Neuronal stem cell (in vitro differentiated cells): ENCODE data around the gene TRAPPC3.
"Not testable (repeated sequence)": the region's sequence is repeated elsewhere in the genome, so short reads cannot be mapped to it uniquely, and the experiment has no call there.

Source experiments
- DNase-seq: peaks from one replicate; pipeline ENCODE4 v3.0.0-alpha.2; 2013; ENCODE audit warnings: low spot score
- H2AFZ ChIP-seq: one replicate; pipeline ENCODE4 v1.6.1; 2013; ENCODE audit warnings: mild to moderate bottlenecking, low read length, inconsistent platforms
- H2AK5ac ChIP-seq: 2 replicates; pipeline ENCODE4 v1.6.1; 2013; ENCODE audit warnings: low read depth, mild to moderate bottlenecking, inconsistent platforms, low read length, moderate library complexity, mixed read lengths
- H2BK120ac ChIP-seq: 2 replicates; pipeline ENCODE4 v1.6.1; 2013; ENCODE audit warnings: low read depth, mild to moderate bottlenecking, inconsistent platforms, low read length, moderate library complexity, mixed read lengths
- H2BK12ac ChIP-seq: one replicate; pipeline ENCODE4 v1.6.1; 2013; ENCODE audit warnings: low read length, inconsistent platforms
- H2BK15ac ChIP-seq: 2 replicates; pipeline ENCODE4 v1.6.1; 2013; ENCODE audit warnings: mild to moderate bottlenecking, low read length, inconsistent platforms, mixed read lengths
- H2BK5ac ChIP-seq: one replicate; pipeline ENCODE4 v1.6.1; 2013; ENCODE audit warnings: inconsistent platforms, mild to moderate bottlenecking, low read length, moderate library complexity
- H3K14ac ChIP-seq: one replicate; pipeline ENCODE4 v1.6.1; 2013; ENCODE audit warnings: low read length, inconsistent platforms
- H3K18ac ChIP-seq: 2 replicates; pipeline ENCODE4 v1.6.1; 2013; ENCODE audit warnings: low read length, inconsistent platforms
- H3K23ac ChIP-seq: 2 replicates; pipeline ENCODE4 v1.6.1; 2013; ENCODE audit warnings: low read depth, mild to moderate bottlenecking, mixed read lengths, low read length, inconsistent platforms; ENCODE audit not compliant: poor library complexity
- H3K27ac ChIP-seq: replicated peaks from 3 replicates; pipeline ENCODE4 v1.5.1; 2013; ENCODE audit warnings: low read length, inconsistent platforms
- H3K27me3 ChIP-seq, 3 experiments: 2 replicates each; pipeline ENCODE4 v1.6.1; 2013; ENCODE audit warnings: low read length in 3 of 3, mild to moderate bottlenecking in 2 of 3, inconsistent platforms in 1 of 3, low read depth in 1 of 3, mixed read lengths in 1 of 3, moderate library complexity in 1 of 3; ENCODE audit not compliant: control insufficient read depth in 3 of 3, insufficient read depth in 3 of 3
- H3K36me3 ChIP-seq, 2 donors: replicated peaks in 1 of 2; 2 replicates each; pipeline ENCODE4 v1.6.1; 2013; ENCODE audit warnings: low read length in 2 of 2; ENCODE audit not compliant: control insufficient read depth in 2 of 2, insufficient read depth in 2 of 2
- H3K4ac ChIP-seq: 2 replicates; pipeline ENCODE4 v1.6.1; 2013; ENCODE audit warnings: inconsistent platforms, mild to moderate bottlenecking, low read length, moderate library complexity
- H3K4me1 ChIP-seq, 2 donors: 1 replicate in 1 of 2; 2 replicates in 1 of 2; pipeline ENCODE4 v1.6.1; 2013; ENCODE audit warnings: low read length in 2 of 2, low read depth in 1 of 2; ENCODE audit not compliant: control insufficient read depth in 2 of 2, insufficient read depth in 1 of 2
- H3K4me2 ChIP-seq: one replicate; pipeline ENCODE4 v1.6.1; 2013; ENCODE audit warnings: mild to moderate bottlenecking, low read length, inconsistent platforms; ENCODE audit not compliant: insufficient read depth, poor library complexity, severe bottlenecking
- H3K4me3 ChIP-seq, 2 donors: 2 replicates each; pipeline ENCODE4 v1.5.1; 2013; ENCODE audit warnings: low read length in 2 of 2, mild to moderate bottlenecking in 2 of 2, inconsistent platforms in 1 of 2, moderate library complexity in 1 of 2
- H3K79me1 ChIP-seq: one replicate; pipeline ENCODE4 v1.6.1; 2013; ENCODE audit warnings: low read depth, mild to moderate bottlenecking, inconsistent platforms, low read length, moderate library complexity
- H3K9ac ChIP-seq: one replicate; pipeline ENCODE4 v1.6.1; 2013; ENCODE audit warnings: mild to moderate bottlenecking, low read depth, low read length, inconsistent platforms; ENCODE audit not compliant: poor library complexity
- H3K9me3 ChIP-seq, 2 donors: replicated peaks in 1 of 2; 2 replicates each; pipeline versions ENCODE3 to v1.6.1; 2013; ENCODE audit warnings: low read length in 2 of 2, mild to moderate bottlenecking in 2 of 2, inconsistent platforms in 1 of 2, low read depth in 1 of 2, mixed read lengths in 1 of 2, moderate library complexity in 1 of 2; ENCODE audit not compliant: control insufficient read depth in 2 of 2, insufficient read depth in 1 of 2
- H4K8ac ChIP-seq: one replicate; pipeline ENCODE4 v1.6.1; 2013; ENCODE audit warnings: low read depth, mild to moderate bottlenecking, inconsistent platforms, low read length, moderate library complexity
- H4K91ac ChIP-seq: one replicate; pipeline ENCODE4 v1.6.1; 2013; ENCODE audit warnings: low read length, low read depth, mild to moderate bottlenecking, inconsistent platforms; ENCODE audit not compliant: poor library complexity
- WGBS, 2 donors: extraction: QIAGEN DNeasy Blood & Tissue Kit; methylation state at CpG; one replicate each; pipeline ENCODE4 v1.1.7; 2013; ENCODE audit warnings: missing lambda C conversion rate in 2 of 2, mixed read lengths in 1 of 2; ENCODE audit not compliant: insufficient read length in 2 of 2, insufficient replicate concordance in 1 of 2; ENCODE audit errors: extremely low coverage in 2 of 2; 5-methylcytosine and 5-hydroxymethylcytosine counted together

The TRAPPC3 gene

DNA sequence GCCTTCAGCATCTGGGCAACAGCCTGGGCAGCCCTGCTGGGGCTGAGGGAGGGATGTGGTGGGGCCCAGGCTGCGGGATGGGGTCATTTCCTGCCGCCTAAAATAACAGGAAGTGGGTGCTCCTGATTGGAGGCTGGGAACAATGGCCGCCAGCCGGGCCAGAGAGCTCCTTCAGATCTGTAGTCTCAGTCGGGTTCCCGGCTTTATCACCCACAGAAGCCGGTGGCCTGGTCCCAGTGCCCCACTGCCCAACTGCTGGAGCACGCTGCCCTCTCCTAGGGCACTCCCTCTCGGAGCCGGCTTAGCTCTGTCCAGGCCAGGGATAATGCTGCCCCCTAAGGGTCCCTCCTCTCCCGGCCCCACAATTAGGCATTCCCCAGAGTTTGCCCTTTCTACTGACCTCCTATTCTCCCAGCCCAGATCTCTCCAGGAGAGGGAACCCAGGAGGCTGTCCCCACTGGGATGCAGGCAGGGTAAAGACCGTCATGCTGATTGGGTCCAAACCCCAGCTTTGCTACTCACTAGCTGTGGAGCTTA is 11.7 kb upstream of the TRAPPC3 start:
- H3K23ac ChIP-seq = peak overlapping the region; percentile 76
- no peak overlapping the region for H3K4ac ChIP-seq
- H3K27me3 ChIP-seq = no peaks in the 10 kb centered on the region
- peak overlapping the region; percentile 73 for H2AFZ ChIP-seq
- peaks cover 19% of the 10 kb centered on the region for H3K79me1 ChIP-seq
- H3K14ac ChIP-seq = peak overlapping the region; percentile 26
- H2AK5ac ChIP-seq = peak overlapping the region; percentile 49
- peak overlapping the region; percentile 45 for H3K4me2 ChIP-seq
- peaks cover 23 to 78% of the 10 kb centered on the region in 2 donors for H3K36me3 ChIP-seq
- H3K4me3 ChIP-seq = peak overlapping the region; percentile 3 to 52
- H2BK120ac ChIP-seq = no peak overlapping the region
- H3K27ac ChIP-seq = peak overlapping the region; percentile 31
- DNase-seq = no peak
- H3K9me3 ChIP-seq = no peaks in the 10 kb centered on the region
- peak overlapping the region; percentile 51 for H3K9ac ChIP-seq
- H3K4me1 ChIP-seq = peaks cover 29 to 30% of the 10 kb centered on the region in 2 donors
- H2BK5ac ChIP-seq = no peak overlapping the region
- peak overlapping the region; percentile 90 for H3K18ac ChIP-seq
- no peak overlapping the region for H2BK15ac ChIP-seq
- H4K91ac ChIP-seq = no peak overlapping the region
- no peak overlapping the region for H2BK12ac ChIP-seq
- WGBS, 2 donors = no CpG with 5 or more reads among the region's 12 CpGs
- no peak overlapping the region for H4K8ac ChIP-seq

DNA sequence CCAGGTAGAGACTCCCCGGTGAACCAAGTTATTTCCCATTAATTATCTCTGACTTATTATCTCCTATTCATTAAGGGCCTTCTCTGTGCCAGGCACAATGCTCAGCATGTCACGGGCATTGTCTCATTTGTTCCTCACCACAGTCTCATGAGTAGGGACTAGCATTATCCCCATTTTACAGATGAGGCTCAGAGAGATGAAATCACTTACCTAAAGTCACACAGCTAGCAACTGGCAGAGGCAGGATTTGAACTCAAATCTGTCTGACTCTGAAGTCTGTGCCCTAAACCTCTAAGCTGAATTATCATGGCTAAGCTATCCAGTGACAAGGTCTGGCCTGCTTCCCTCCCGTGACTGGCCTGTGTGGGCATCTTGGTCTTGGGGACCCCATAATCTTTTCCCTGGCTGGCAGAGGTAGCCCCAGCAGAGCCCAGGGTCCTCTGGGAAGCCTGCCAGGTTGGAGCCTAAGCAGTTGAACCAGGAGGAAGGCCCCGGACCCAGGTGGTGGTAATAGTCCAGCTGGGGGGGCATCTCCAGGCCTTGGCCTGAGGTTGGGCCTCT is 11.2 kb upstream of the TRAPPC3 start:
- Histone ChIP-seq H3K27me3 (no peaks in the 10 kb centered on the region), H2BK12ac (no peak overlapping the region), H3K4me2 (peak overlapping the region; percentile 45), H3K18ac (peak overlapping the region; percentile 90), H3K14ac (peak overlapping the region; percentile 26), H2BK15ac (no peak overlapping the region), H2BK5ac (no peak overlapping the region), H3K4me1 (peaks cover 29 to 30% of the 10 kb centered on the region in 2 donors), H4K8ac (no peak overlapping the region), H3K36me3 (peaks cover 23 to 72% of the 10 kb centered on the region in 2 donors), H2AFZ (no peak overlapping the region), H2BK120ac (no peak overlapping the region), H3K9ac (peak overlapping the region; percentile 22), H3K79me1 (peaks cover 19% of the 10 kb centered on the region), H2AK5ac (peak overlapping the region; percentile 49), H3K9me3 (no peaks in the 10 kb centered on the region), H3K4me3 (peak overlapping the region in 1 of 2 donors; percentile 52), H3K27ac (no peak overlapping the region), H3K4ac (no peak overlapping the region), H4K91ac (no peak overlapping the region), H3K23ac (peak overlapping the region; percentile 76)
- no peak for DNase-seq
- WGBS, 2 donors = no CpG with 5 or more reads among the region's 4 CpGs

DNA sequence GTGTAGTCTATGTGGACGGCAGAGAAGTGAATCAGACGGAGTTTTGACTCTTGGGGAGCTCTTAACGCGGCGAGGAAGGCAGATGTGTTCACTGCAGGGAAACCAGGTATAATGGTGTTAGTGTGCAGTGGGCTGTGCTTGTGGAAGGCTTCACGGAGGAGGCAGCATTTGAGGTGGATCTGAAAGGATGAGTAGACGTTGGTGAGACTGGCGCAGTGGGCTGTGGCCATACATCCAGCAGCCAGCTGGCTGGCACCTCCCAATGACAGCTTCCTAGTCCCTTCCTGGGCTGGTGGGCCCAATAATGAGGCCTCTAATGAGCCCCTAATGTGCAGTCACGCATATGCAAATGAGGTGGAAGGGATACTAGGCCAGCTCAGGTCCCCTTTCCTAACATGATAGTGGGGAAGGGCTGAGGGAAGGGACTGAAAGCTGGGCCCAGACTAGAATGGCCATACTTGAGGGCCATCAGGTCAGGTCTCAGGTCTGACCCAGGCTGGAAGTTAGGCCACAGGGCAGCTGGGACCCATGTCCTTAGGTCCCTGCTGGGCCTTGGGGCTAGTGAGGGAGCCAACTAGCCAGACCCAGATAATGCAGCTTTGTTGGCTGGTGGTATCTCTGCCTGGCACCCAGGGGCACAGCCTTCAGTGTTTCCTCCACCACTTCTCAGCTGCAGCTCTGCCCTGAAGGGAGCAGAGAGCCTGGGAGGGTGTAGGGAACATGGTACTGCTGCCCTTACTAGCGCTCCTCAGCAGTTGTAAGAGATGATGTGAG is 10.5 kb upstream of the TRAPPC3 start:
- peaks cover 30 to 31% of the 10 kb centered on the region in 2 donors for H3K4me1 ChIP-seq

GRCh38 chr1:36158827-36159252 is 9.6 kb upstream of the TRAPPC3 start:
- not testable (repeated sequence) for H2BK120ac ChIP-seq, H4K8ac ChIP-seq, H3K9ac ChIP-seq, H2BK5ac ChIP-seq, H3K4me2 ChIP-seq, H3K4ac ChIP-seq, H4K91ac ChIP-seq, H2AK5ac ChIP-seq, H3K27ac ChIP-seq, H3K9me3 ChIP-seq, H3K23ac ChIP-seq, DNase-seq, H2BK12ac ChIP-seq, H3K14ac ChIP-seq, H3K27me3 ChIP-seq, H2BK15ac ChIP-seq, H2AFZ ChIP-seq, H3K18ac ChIP-seq
- H3K4me1 ChIP-seq = peaks cover 37 to 38% of the 10 kb centered on the region in 2 donors
- H3K4me3 ChIP-seq = peak overlapping the region in 1 of 2 donors; percentile 69
- no CpG with 5 or more reads among the region's 10 CpGs for WGBS, 2 donors
- H3K79me1 ChIP-seq = peaks cover 14% of the 10 kb centered on the region
- H3K36me3 ChIP-seq = peaks cover 18 to 56% of the 10 kb centered on the region in 2 donors

More for the DNA sequence above, 10.5 kb upstream of the TRAPPC3 start:
- no peaks in the 10 kb centered on the region for H3K9me3 ChIP-seq
- no peak overlapping the region for H2BK12ac ChIP-seq
- H3K23ac ChIP-seq = no peak overlapping the region
- H3K4ac ChIP-seq = no peak overlapping the region
- no peak overlapping the region for H3K14ac ChIP-seq
- H3K27ac ChIP-seq = no peak overlapping the region
- no peaks in the 10 kb centered on the region for H3K27me3 ChIP-seq
- H3K9ac ChIP-seq = peak overlapping the region; percentile 50
- peaks cover 23 to 65% of the 10 kb centered on the region in 2 donors for H3K36me3 ChIP-seq
- no peak overlapping the region for H2AK5ac ChIP-seq
- no peak overlapping the region for H2AFZ ChIP-seq
- H3K4me3 ChIP-seq = no peak overlapping the region
- peak overlapping the region; percentile 16 for H3K18ac ChIP-seq
- no peak overlapping the region for H2BK120ac ChIP-seq
- no peak overlapping the region for H2BK15ac ChIP-seq
- no CpG with 5 or more reads among the region's 10 CpGs for WGBS, 2 donors
- H3K79me1 ChIP-seq = peaks cover 19% of the 10 kb centered on the region
- no peak overlapping the region for H3K4me2 ChIP-seq
- no peak for DNase-seq
- no peak overlapping the region for H2BK5ac ChIP-seq
- no peak overlapping the region for H4K91ac ChIP-seq
- no peak overlapping the region for H4K8ac ChIP-seq
